Neural cell (in vitro differentiated cells): ENCODE measurements around the gene TOX2. TPM values are rescaled to one million over a fixed set of nuclear protein-coding genes. Genes with fewer than 3 reads are reported as not detected.

Experiments used
- H2AFZ ChIP-seq: fragments of 200-600, 300-800 bp; sonication (generic), shearing (Covaris generic); 2 replicates; pipeline ENCODE4 v1.6.0; 2014; ENCODE audit warnings: low read depth, mild to moderate bottlenecking, antibody characterized with exemption, low read length, moderate library complexity
- H3F3A ChIP-seq: fragments of 200-600 bp; shearing (Covaris generic); 2 replicates; pipeline ENCODE4 v1.6.1; 2016; ENCODE audit warnings: mild to moderate bottlenecking, moderate library complexity, mixed read lengths, antibody characterized with exemption, low read length; ENCODE audit not compliant: insufficient read depth, poor library complexity, severe bottlenecking
- H3K27ac ChIP-seq: fragments of 200-600, 300-800 bp; sonication (generic), shearing (Covaris generic); 2 replicates; pipeline ENCODE4 v1.5.1; 2014; ENCODE audit warnings: mild to moderate bottlenecking, low read length, moderate library complexity
- H3K27me3 ChIP-seq: fragments of 300-800, 200-600 bp; sonication (generic), shearing (Covaris generic); 2 replicates; pipeline ENCODE4 v1.6.0; 2014; ENCODE audit warnings: mild to moderate bottlenecking, low read depth, low read length, moderate library complexity; ENCODE audit not compliant: insufficient read depth
- H3K36me3 ChIP-seq: fragments of 300-800, 200-600 bp; sonication (generic), shearing (Covaris generic); 2 replicates; pipeline ENCODE4 v1.5.1; 2014; ENCODE audit warnings: mild to moderate bottlenecking, antibody characterized with exemption, low read length, moderate library complexity; ENCODE audit not compliant: insufficient read depth
- H3K4me2 ChIP-seq: fragments of 300-800, 200-600 bp; sonication (generic), shearing (Covaris generic); 2 replicates; pipeline ENCODE4 v1.6.0; 2014; ENCODE audit warnings: mild to moderate bottlenecking, low read length
- H3K4me3 ChIP-seq: fragments of 300-800, 200-600 bp; sonication (generic), shearing (Covaris generic); 2 replicates; pipeline ENCODE4 v1.5.1; 2014; ENCODE audit warnings: mild to moderate bottlenecking, low read length, moderate library complexity
- H3K79me2 ChIP-seq: fragments of 200-600 bp; shearing (Covaris generic); replicated peaks from 2 replicates; pipeline ENCODE4 v1.6.0; 2014; ENCODE audit warnings: mild to moderate bottlenecking, low read length, moderate library complexity; ENCODE audit not compliant: insufficient read depth
- H3K9ac ChIP-seq: fragments of 300-800, 200-600 bp; sonication (generic), shearing (Covaris generic); 2 replicates; pipeline ENCODE4 v1.6.1; 2016; ENCODE audit warnings: mild to moderate bottlenecking, low read length, mixed read lengths
- H3K9me2 ChIP-seq: fragments of 200-600 bp; shearing (Covaris generic); 2 replicates; pipeline ENCODE4 v1.6.1; 2016; ENCODE audit warnings: mild to moderate bottlenecking, low read length, mixed read lengths; ENCODE audit not compliant: insufficient read depth
- H3K9me3 ChIP-seq: fragments of 200-600, 300-800 bp; sonication (generic), shearing (Covaris generic); 2 replicates; pipeline ENCODE4 v1.6.1; 2016; ENCODE audit warnings: mild to moderate bottlenecking, mixed run types, low read length, moderate library complexity, mixed read lengths
- H4K20me1 ChIP-seq: fragments of 200-600 bp; shearing (Covaris generic); 2 replicates; pipeline ENCODE4 v1.6.1; 2016; ENCODE audit warnings: mild to moderate bottlenecking, mixed run types; ENCODE audit not compliant: insufficient read depth
- EP300 ChIP-seq: fragments of 450-650 bp; conservative IDR thresholded peaks from 2 replicates; pipeline ENCODE4 v1.6.1; 2014; ENCODE audit warnings: antibody characterized with exemption, mild to moderate bottlenecking, moderate library complexity; ENCODE audit not compliant: poor library complexity, severe bottlenecking
- EZH2 ChIP-seq: fragments of 200-600, 300-800 bp; shearing (Covaris generic), sonication (generic); IDR thresholded peaks from 2 replicates; pipeline ENCODE4 v1.6.1; 2014; ENCODE audit warnings: antibody characterized with exemption, low read length, borderline replicate concordance, mild to moderate bottlenecking; ENCODE audit not compliant: insufficient read depth, poor library complexity, severe bottlenecking
- MXI1 ChIP-seq: fragments of 450-650 bp; conservative IDR thresholded peaks from 2 replicates; pipeline ENCODE4 v1.6.1; 2014; ENCODE audit warnings: antibody characterized with exemption, mild to moderate bottlenecking; ENCODE audit not compliant: poor library complexity, severe bottlenecking
- POLR2AphosphoS5 ChIP-seq: IDR thresholded peaks from 2 replicates; pipeline ENCODE4 v1.6.1; 2012
- RAD21 ChIP-seq: fragments of 450-650 bp; conservative IDR thresholded peaks from 2 replicates; pipeline ENCODE4 v1.6.1; 2014; ENCODE audit warnings: antibody characterized with exemption, mild to moderate bottlenecking, moderate library complexity
- REST ChIP-seq: IDR thresholded peaks from 2 replicates; pipeline ENCODE4 v1.6.1; 2012; ENCODE audit warnings: borderline replicate concordance
- SMC3 ChIP-seq: fragments of 450-650 bp; conservative IDR thresholded peaks from 2 replicates; pipeline ENCODE4 v1.6.1; 2014; ENCODE audit warnings: antibody characterized with exemption, mild to moderate bottlenecking, moderate library complexity; ENCODE audit not compliant: poor library complexity
- TAF1 ChIP-seq: IDR thresholded peaks from 2 replicates; pipeline ENCODE4 v1.6.1; 2012; ENCODE audit warnings: low read depth
- polyA plus RNA-seq: library from polyadenylated mRNA; depleted of rRNA; stranded (reverse); fragments of >200 nt; gene quantifications from 2 replicates; pipeline ENCODE4 v1.2.3, GENCODE V29; 2014
- TF ChIP-seq, protein P1 (sequence below): fragments of 450-650 bp; IDR thresholded peaks from 2 replicates; pipeline ENCODE4 v1.5.1; 2014; ENCODE audit warnings: antibody characterized with exemption, mild to moderate bottlenecking, moderate library complexity; ENCODE audit not compliant: poor library complexity, severe bottlenecking

Gene TOX2
- polyA plus RNA-seq, 1 donor from 2014 or later: 0.89 TPM

DNA sequence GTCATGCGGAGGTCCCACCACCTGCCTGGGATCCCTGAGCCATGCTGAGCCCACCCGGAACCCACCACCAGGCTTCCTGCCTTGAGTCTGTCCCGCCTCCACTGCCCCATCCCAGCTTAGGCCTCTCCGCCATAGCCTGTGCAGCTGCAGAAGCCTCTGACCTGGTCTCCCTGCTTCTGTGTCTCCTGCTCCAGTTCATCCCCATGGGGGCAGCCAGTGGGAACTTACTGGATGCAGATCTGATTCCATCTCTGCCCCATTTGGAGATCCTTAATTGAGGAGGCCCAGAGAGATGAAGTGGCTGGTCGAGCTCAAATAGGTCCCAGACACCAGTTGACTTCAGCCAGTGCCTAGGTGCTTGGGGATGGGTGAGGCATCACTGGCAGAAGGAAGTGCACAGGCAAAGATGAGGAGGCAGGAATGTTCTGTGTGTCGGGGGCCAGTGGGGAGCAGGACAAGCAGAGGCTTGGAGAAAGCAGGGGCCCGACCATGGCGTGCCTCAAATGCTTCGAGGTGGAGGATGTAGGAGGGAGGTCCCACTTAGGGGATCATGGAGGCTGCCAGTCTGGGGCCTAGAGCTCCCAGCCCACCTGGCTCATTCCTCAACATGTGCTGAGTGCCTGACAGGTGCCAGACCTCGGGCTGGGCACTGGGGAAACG is 112.8 kb downstream of the TOX2 start:
- no peak overlapping the region for H3K4me2 ChIP-seq
- TF ChIP-seq POLR2AphosphoS5: no peak
- TF ChIP-seq RAD21: no peak
- TF ChIP-seq SMC3: no peak
- no peak for TF ChIP-seq EZH2
- TF ChIP-seq MXI1: no peak
- TF ChIP-seq, protein P1, sequence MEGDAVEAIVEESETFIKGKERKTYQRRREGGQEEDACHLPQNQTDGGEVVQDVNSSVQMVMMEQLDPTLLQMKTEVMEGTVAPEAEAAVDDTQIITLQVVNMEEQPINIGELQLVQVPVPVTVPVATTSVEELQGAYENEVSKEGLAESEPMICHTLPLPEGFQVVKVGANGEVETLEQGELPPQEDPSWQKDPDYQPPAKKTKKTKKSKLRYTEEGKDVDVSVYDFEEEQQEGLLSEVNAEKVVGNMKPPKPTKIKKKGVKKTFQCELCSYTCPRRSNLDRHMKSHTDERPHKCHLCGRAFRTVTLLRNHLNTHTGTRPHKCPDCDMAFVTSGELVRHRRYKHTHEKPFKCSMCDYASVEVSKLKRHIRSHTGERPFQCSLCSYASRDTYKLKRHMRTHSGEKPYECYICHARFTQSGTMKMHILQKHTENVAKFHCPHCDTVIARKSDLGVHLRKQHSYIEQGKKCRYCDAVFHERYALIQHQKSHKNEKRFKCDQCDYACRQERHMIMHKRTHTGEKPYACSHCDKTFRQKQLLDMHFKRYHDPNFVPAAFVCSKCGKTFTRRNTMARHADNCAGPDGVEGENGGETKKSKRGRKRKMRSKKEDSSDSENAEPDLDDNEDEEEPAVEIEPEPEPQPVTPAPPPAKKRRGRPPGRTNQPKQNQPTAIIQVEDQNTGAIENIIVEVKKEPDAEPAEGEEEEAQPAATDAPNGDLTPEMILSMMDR: no peak
- TF ChIP-seq EP300: no peak
- no peak for TF ChIP-seq REST
- no peak for TF ChIP-seq TAF1
- no peaks in the 10 kb centered on the region for H3K79me2 ChIP-seq
- no peaks in the 10 kb centered on the region for H4K20me1 ChIP-seq
- H3F3A ChIP-seq: no peaks in the 10 kb centered on the region
- no peak overlapping the region for H3K27ac ChIP-seq
- no peak overlapping the region for H2AFZ ChIP-seq
- no peak overlapping the region for H3K4me3 ChIP-seq
- no peaks in the 10 kb centered on the region for H3K9me2 ChIP-seq
- H3K9ac ChIP-seq: no peak overlapping the region
- no peaks in the 10 kb centered on the region for H3K9me3 ChIP-seq
- H3K27me3 ChIP-seq: no peaks in the 10 kb centered on the region
- no peaks in the 10 kb centered on the region for H3K36me3 ChIP-seq

DNA sequence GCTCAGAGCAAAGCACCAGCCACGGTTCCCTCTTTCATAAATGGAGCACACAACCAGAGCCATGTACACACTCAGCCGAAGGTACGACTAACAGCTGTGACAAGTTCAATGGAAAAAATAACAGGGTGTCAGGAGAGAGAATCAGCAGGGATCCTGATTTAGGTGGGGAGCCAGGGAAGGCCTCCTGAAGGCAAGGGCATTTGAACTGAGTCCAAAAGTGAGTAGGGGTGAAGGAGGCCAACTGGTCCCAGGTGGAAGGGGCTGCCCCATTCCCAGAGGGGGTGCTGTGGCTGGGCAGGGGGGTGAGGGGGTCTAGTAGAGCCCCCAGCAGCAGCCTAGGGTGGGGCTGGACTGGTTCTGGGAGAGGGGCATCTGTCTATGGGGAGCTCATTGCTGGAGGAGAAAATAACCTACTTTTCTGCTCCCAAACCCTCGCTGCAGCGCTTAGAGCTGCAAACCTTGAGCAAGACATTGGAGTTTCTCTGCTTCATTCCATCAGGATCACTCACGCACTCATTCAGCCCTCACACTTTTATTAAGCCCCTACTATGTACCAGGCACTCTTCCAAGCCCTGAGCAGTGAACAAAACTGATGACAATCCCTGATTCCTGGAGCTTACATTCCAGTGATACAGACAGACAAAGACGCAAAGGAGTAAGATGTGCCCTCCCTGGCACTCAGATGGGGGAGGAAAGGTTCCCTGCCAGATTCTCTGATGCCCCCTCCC is 113.5 kb downstream of the TOX2 start:
- Histone ChIP-seq H3K9me3 (no peaks in the 10 kb centered on the region), H2AFZ (no peak overlapping the region), H3K9ac (no peak overlapping the region), H3K4me3 (no peak overlapping the region), H3K27ac (no peak overlapping the region), H3K36me3 (no peaks in the 10 kb centered on the region), H3K4me2 (no peak overlapping the region), H3K9me2 (no peaks in the 10 kb centered on the region), H3K79me2 (no peaks in the 10 kb centered on the region), H3F3A (no peaks in the 10 kb centered on the region), H3K27me3 (no peaks in the 10 kb centered on the region), H4K20me1 (no peaks in the 10 kb centered on the region)
- TF ChIP-seq, protein P1: no peak
- no peak for TF ChIP-seq POLR2AphosphoS5
- TF ChIP-seq RAD21: no peak
- TF ChIP-seq SMC3: no peak
- no peak for TF ChIP-seq EZH2
- no peak for TF ChIP-seq MXI1
- TF ChIP-seq TAF1: no peak
- TF ChIP-seq EP300: no peak
- TF ChIP-seq REST: no peak
